CD1c-positive myeloid dendritic cell (primary cell): ENCODE results near the gene TAGLN2.
"Not testable (repeated sequence)": the region's sequence is repeated elsewhere in the genome, so short reads cannot be mapped to it uniquely, and the experiment has no call there.

Source experiments
- DNase-seq: peaks from one replicate; pipeline ENCODE4 v3.0.0-alpha.2; 2016; ENCODE audit errors: extremely low spot score

TAGLN2 gene

GRCh38 chr1:159921700-159922504 lies 3.4 kb downstream of the TAGLN2 start:
- DNase-seq: peak; percentile 64

DNA sequence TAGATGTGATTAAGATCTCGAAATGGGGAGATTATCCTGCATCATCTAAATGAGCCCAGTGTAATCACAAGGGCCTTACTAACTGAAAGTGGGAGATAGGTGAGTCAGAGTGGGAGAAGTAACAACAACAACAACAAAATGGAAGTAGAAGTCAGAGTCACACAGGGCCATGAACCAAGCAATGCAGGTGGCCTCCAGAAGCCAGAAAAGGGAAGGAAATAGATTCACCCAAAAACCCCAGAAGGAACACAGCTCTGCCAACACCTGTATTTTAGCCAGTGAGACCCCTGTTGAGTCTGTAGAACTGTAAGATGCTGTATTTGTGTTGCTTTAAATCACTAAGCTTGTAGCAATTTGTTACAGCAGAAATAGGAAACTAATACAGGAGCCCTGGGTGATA lies 4.1 kb downstream of the TAGLN2 start:
- peak; percentile 61 for DNase-seq

DNA sequence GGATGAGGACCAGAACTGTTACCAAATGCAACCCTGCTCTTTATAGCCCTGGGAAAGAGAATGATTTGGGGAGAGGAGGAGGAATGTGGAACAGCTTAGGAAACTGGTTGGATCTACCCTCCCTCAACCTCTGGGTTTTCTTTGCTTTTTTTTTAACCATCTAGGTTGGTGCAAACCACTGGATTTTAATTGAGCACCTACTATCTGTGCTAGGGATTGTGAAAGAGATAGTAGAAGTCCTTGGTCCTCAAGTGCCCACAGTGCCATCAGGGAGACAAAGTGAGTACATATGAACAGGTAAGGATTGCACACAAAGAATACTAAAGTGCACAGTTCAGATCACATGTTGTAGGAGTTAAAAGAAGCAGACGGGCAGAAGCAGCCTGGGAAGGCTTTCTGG lies 4.7 kb downstream of the TAGLN2 start:
- DNase-seq: no peak

DNA sequence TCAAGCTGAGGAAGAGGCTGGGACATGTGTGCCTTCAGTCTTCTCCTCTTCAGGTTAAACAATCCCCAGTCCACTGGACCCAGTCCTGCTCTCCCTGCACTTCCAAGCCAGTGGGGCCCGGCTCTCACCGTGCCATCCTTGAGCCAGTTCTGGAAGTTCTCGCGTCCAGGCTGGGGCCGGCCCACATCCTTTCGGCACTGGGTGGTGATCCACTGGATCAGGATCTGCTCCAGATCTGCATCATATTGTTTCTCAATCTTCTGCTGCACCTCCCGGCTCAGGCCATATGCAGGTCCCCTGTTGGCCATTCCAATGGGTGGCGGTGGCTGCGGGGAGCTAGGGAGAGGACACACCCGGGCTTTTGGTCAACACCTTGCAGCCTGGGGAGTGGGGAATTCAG lies 5.1 kb downstream of the TAGLN2 start:
- DNase-seq: no peak

GRCh38 chr1:159919236-159919865 lies 6.0 kb downstream of the TAGLN2 start:
- DNase-seq: no peak

- no peak for DNase-seq
Measured at GRCh38 chr1:159918352-159919200, 6.7 kb downstream of the TAGLN2 start.

DNA sequence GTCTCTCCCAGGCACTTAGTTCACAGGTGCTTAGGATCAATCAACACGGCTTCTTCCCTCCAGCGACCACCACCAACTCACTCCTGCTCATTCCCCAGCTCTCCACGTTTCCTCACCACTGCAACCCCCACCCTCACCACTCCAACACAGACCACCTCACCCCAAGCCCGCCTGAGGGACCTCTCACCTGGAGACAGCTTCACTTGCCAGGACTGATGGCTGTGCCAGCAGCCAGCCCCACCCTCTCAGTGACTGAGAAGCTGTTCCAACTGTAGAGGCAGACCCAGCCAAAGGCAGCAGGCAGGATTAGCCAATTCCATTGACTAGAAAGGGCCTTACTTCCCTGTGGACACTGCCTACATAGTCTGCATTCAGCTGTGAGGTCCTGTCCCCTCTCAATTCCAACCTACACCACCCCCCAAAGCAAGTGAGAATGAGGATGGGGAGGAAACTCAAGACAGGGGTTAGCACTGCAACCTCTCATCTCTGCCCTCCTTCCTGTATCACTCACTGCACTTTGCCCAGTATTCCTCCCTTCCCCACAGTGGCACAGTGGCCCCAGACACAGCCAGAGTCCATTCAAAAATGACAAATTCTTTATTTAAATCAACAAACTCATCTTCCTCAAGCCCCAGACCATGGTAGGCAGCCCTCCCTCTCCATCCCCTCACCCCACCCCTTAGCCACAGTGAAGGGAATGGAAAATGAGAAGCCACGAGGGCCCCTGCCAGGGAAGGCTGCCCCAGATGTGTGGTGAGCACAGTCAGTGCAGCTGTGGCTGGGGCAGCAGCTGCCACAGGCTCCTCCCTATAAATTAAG lies 7.6 kb downstream of the TAGLN2 start:
- no peak for DNase-seq

- DNase-seq: no peak
Measured at GRCh38 chr1:159916242-159917051, 8.9 kb downstream of the TAGLN2 start.

DNA sequence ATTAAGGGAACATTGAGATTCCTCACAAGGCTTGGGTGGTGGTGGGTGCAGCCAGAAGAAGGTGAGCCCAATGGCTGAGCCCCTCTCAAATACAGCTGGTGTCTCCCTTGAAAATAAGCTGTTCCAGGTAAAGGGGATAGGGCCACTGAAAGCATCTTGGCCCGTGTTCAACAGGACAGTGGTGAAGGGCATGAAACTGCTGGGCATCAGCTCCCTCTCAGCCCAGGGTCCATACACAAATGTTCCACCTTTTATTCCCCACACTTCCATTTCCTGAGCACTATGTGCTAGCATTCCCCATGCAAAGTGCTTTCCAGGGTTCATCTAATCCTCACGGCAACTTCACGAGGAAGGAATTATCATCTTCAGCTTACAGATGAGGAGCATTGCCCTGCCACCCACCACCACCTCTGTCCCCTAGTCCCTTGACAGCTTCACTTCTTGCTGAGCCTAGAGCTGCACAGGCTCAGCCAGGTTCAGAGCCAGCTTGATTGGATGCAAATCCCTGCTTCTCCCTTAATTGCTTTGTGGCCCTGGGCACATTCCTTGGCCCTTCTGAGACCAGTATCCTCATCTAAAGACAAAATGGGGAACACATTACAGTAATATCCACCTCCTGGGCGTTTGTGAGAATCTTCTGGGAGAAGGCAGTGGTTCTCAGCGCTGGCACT lies 9.6 kb downstream of the TAGLN2 start:
- DNase-seq: no peak

DNA sequence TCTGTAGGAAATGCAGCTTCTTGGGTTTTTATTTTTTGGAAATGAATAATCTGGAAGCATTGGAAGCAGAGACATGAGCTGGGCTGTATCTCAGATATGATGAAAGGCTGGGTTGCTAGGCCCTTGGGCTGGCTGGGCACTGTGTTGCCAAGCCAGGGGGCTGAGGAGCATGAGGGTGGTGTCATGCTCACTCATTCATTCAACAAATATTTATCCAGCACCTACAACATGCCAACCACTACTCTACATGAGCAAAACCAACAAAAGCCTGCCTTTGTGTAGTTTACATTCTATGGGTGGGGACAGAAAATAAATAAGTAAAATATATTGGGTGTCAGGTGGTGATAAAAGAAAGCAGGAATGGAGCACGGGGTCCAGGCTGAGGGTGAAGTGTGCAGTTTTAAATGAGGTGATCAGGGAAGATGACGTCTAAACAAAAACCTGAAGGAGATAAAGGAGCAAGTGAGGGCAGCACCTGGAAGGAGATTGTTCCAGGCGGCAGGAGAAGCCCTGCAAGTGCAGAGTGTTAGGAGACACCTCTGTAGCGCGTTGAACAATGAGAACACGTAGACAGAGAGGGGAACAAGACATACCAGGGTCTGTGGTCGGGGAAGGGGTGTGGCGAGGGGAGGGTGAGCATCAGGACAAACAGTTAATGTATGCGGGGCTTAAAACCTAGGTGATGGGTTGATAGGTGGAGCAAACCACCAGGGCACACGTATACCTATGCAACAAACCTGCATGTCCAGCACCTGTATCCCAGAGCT lies 10.9 kb downstream of the TAGLN2 start:
- DNase-seq: no peak

- no peak for DNase-seq
Measured at GRCh38 chr1:159913451-159914192, 11.7 kb downstream of the TAGLN2 start.

GRCh38 chr1:159911326-159912070 lies 13.8 kb downstream of the TAGLN2 start:
- DNase-seq: peak; percentile 20

GRCh38 chr1:159908031-159908940 lies 17.0 kb downstream of the TAGLN2 start:
- no peak for DNase-seq

GRCh38 chr1:159906960-159907359 lies 18.3 kb downstream of the TAGLN2 start:
- DNase-seq: no peak

DNA sequence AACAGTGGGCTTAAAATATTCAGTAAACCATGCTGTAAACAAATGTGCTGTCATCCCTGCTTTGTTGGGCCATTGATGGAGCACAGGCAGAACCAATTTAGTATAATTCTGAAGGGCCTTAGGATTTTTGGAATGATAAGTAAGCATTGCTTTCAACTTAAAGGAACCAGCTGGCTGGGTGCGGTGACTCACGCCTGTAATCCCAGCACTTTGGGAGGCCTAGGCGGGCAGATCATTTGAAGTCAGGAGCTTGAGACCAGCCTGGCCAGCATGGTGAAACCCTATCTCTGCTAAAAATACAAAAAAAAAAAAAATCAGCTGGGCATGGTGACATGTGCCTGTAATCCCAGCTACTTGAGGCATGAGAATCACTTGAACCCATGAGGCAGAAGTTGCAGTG lies 21.3 kb downstream of the TAGLN2 start:
- DNase-seq: not testable (repeated sequence)

GRCh38 chr1:159902541-159902940 lies 22.8 kb downstream of the TAGLN2 start:
- no peak for DNase-seq
